ENCODE data around the gene SLAMF9.

Gene SLAMF9

DNA sequence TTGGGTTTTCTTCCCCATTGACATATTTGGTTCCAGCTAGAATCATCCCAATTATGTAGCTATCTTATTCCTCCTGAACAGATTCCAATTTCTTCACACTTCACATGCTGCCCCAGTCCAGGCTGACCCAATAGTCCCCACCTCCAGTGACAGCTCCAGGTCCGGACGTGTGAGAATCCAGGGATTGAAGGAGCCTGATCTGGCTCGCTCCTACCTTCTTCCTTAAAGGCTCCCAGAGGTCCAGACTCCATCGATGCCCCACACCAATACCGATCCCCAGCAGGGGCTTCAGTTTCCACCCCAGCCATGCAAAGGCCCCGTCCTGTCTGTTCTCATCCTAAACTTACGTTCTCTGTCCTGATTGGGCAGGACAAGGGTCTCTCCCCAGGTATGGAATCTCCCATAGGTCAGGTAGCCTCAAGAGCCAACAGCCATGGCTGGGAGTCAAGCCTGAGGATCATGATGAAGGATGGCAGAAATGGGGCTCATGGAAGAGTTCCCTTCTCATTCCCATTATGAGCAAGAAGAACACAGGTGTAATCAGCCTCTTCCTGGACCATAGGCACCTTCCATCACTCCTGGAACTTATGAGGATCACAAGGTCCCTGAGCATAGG is 20.4 kb upstream of the SLAMF9 start:
- DNase-seq (ENCODE audit: low spot score) = no peak

- no peak for DNase-seq (ENCODE audit: low spot score)
Observed at GRCh38 chr1:159973350-159973940, 19.4 kb upstream of the SLAMF9 start.

DNA sequence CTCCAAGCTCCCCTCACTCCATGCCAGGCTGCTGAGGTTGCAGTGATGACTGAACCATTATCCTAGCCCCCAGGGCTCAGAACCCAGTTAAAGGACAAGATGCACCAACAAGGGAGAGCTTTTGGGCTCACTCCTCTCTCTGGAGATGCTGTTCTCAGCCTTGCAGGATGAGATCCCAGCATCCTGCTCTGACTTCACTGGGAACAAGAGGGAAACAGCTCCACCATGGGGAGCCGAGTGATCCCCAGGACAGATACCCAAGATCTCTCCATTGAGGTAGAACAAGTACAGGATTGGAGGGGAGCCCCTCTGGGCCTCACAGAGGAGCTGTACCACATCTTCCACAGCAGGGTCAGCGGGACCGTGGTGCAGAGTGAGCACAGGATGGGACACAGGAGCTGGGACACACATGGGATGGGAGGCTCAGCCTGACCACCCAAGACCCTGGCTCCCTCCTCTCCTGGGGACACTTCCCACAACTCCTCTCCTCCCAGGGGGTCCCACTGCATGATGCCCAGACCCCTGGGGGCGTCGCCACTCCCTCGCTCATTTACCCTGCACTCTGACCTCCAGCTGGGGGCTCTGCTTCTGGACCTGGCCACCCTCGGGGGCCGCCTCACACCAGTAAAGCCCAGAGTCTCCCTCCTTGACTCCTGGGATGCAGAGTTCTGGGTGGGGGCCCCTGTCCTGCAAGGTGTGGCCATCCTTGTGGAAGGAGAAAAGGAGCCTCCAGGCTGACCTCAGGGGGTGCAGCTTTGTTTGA is 18.6 kb upstream of the SLAMF9 start:
- DNase-seq (ENCODE audit: low spot score) = no peak

DNA sequence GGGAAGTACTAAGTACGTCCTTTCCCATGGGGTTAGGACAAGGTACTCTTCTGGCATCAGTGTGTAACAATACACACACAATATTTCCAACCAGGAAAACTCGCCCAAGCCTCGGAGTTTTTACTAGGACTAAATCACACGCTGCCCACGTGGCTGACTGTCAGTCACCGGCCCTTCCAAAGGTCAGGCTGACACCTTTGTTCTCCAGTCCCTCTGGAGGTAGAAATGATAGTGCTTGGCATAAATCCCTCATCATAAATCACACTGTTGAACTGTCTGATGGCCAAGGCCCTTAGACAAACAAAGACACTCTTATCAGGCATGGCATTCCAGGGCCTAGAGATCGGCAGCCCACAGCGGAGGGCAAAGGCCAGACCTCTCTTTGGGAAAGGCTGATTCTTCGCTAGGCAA is 16.9 kb upstream of the SLAMF9 start:
- DNase-seq (ENCODE audit: low spot score) = peak; percentile 36

DNA sequence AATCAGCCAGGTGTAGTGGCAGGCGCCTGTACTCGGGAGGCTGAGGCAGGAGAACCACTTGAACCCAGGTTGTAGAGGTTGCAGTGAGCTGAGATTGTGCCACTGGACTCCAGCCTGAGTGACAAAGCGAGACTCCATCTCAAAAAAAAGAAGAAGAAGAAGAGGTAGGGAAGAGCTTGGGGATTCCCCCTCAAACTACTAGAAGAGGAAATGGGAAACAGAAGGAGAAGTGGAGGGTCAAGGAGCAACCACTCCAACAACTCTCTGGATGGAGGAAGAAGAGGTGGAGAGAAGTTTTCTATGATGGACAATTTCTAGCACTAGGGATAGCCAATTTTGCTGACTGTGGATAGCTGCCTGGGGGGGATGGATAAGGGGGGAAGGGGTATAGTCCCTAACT is 14.9 kb upstream of the SLAMF9 start:
- DNase-seq (ENCODE audit: low spot score) = no peak

GRCh38 chr1:159965263-159965662 is 11.2 kb upstream of the SLAMF9 start:
- DNase-seq (ENCODE audit: low spot score) = no peak

GRCh38 chr1:159964144-159964543 is 10.1 kb upstream of the SLAMF9 start:
- no peak for DNase-seq (ENCODE audit: low spot score)

DNA sequence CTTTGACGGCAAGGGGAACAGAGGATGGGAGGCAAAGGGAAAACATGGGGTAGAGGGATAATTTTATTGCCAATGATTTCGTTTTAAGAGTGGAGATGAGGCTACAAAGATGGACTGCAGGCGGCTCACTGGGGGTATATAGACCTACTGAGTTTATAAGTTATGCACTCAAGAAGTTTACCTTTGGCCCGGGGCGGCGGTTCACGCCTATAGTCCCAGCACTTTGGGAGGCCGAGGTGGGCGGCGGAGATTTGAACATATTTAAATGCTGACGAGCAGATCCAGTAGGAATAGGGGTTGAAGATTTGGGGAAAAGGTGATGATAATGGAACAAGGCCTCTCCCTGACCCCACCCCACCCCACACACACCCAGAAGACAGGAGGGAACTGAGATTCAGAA is 8.1 kb upstream of the SLAMF9 start:
- DNase-seq (ENCODE audit: low spot score) = no peak

GRCh38 chr1:159961636-159962035 is 7.6 kb upstream of the SLAMF9 start:
- DNase-seq (ENCODE audit: low spot score) = no peak

- no peak for DNase-seq (ENCODE audit: low spot score)
Observed at GRCh38 chr1:159960721-159961381, 6.8 kb upstream of the SLAMF9 start.

GRCh38 chr1:159959451-159959850 is 5.4 kb upstream of the SLAMF9 start:
- no peak for DNase-seq (ENCODE audit: low spot score)

DNA sequence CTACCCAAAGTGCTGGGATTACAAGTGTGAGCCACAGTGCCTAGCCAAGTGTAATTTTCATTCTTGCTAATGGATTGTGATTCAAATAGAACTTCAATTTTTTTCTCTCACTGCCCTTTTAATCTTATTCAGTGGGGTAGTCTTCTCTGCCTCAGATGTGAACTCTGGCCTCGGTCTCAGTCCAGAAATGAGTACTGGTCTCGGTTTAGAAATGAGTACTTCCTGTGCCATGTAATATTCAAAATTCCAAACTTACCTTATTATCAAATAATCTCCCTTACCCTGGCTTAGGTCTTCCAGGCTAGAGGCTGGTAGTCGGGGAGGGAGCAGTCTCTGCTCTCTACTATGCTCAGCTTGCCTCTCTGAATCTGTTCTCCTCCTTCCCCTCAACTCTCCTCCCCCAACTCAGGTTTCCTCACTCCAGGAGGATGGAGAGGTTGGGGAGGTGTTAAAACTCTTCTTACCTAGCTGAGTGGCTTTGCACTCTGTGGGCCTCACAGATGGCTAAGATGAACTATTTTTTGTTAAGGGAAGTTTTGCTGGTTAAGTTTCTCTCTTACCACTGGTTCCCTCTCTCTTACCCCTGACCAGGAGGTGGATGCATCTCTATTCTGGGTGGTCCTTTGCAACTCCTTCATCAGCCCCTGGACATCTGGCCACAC is 4.8 kb upstream of the SLAMF9 start:
- DNase-seq (ENCODE audit: low spot score) = no peak

GRCh38 chr1:159957824-159958268 is 3.8 kb upstream of the SLAMF9 start:
- DNase-seq (ENCODE audit: low spot score) = no peak

GRCh38 chr1:159955456-159955855 is 1.4 kb upstream of the SLAMF9 start:
- no peak for DNase-seq (ENCODE audit: low spot score)

DNA sequence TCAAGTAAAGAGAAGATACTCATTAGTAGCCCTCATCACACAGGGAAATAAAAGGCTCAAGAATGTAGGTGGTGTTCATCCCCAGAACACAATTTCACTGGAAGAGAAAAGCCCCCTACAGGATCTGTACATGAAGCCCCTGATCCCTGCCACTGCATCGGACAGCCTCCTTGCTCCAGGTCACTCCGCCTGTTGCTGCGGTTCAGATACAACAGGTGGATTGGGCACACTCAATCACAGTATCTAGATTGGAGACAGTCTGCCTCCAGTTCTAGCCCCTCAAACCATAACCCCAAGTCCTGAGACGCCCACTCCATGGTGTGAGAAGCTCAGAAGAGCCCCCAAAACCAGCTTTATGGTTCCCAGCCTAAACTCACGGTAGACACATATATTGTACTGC is 1.1 kb downstream of the SLAMF9 start:
- no peak for DNase-seq (ENCODE audit: low spot score)

- DNase-seq (ENCODE audit: low spot score) = no peak
Observed at GRCh38 chr1:159951551-159951950, 2.5 kb downstream of the SLAMF9 start.

GRCh38 chr1:159951016-159951415 is 3.0 kb downstream of the SLAMF9 start:
- no peak for DNase-seq (ENCODE audit: low spot score)

- no peak for DNase-seq (ENCODE audit: low spot score)
Observed at GRCh38 chr1:159949981-159950381, 4.1 kb downstream of the SLAMF9 start.

- DNase-seq (ENCODE audit: low spot score) = no peak
Observed at GRCh38 chr1:159949123-159949522, 4.9 kb downstream of the SLAMF9 start.

GRCh38 chr1:159947942-159948341 is 6.1 kb downstream of the SLAMF9 start:
- DNase-seq (ENCODE audit: low spot score) = no peak

DNA sequence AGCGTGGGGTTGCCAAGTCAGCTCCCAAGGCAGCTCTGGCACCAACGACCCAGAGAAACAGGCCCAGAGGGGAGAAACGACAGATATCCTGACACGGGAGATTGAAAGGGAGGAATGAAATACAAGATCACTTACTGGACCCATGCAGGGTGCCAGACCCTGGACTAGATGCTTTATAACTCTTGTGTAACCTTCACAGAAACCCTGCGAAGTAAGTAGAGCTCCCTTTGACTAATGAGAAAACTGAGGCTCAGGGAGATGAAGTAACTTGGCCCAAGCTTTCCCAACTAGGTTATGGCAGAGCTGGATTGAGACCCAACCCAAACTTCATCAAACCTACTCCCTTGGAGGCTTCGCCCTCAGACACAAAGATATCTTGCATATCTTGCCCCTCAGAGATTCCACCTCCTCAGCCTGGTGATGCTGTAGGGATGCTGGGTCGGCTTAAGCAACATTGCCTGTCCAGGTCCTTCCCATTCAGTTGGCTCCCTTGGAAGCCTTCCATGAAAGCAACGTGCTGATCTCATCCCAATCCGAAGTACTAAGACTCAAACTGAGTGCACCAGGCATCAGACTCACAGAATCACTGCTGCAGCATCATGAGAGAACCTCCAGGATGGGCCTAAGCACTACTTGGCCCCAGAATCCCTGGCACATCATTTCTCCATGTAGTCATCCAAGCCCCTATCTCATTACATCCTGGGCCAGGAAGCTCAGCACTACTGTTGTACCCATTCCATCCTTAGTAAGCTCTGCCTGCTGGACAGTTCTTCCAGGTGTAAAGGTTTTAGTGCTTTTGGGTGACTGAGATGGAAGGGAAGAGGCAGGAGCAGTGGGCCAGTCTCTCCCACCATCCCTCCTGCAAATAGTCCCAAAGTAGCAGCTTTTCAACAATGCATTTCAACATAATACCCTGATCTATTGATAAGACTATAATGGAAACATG is 7.5 kb downstream of the SLAMF9 start:
- DNase-seq (ENCODE audit: low spot score) = no peak

Measured in HuH-7.5 (cell line).